Parathyroid adenoma (tissue), 2 donors: ENCODE data around the gene CHST8.

Source experiments
- H2AFZ ChIP-seq: fragments of 300-600 bp; sonication (generic); one replicate; pipeline ENCODE4 v1.7.0; 2017; ENCODE audit warnings: antibody characterized with exemption, mild to moderate bottlenecking
- H3K27ac ChIP-seq: fragments of 300-600 bp; sonication (generic); one replicate; pipeline ENCODE4 v1.7.0; 2017
- H3K27me3 ChIP-seq: fragments of 300-600 bp; sonication (generic); one replicate; pipeline ENCODE4 v1.7.0; 2017; ENCODE audit warnings: low read length; ENCODE audit not compliant: control insufficient read depth, insufficient read depth
- H3K36me3 ChIP-seq: fragments of 300-600 bp; sonication (generic); one replicate; pipeline ENCODE4 v1.7.0; 2017; ENCODE audit warnings: low read length; ENCODE audit not compliant: control insufficient read depth, insufficient read depth
- H3K4me1 ChIP-seq: fragments of 300-600 bp; sonication (generic); one replicate; pipeline ENCODE4 v1.7.0; 2017; ENCODE audit warnings: control low read depth
- H3K4me2 ChIP-seq: fragments of 300-600 bp; sonication (generic); one replicate; pipeline ENCODE4 v1.7.0; 2017; ENCODE audit warnings: low read length
- H3K4me3 ChIP-seq: fragments of 300-600 bp; sonication (generic); one replicate; pipeline ENCODE4 v1.7.0; 2017; ENCODE audit warnings: low read depth, low read length
- H3K79me2 ChIP-seq: fragments of 300-600 bp; sonication (generic); one replicate; pipeline ENCODE4 v1.7.0; 2017; ENCODE audit warnings: control low read depth
- H3K9ac ChIP-seq: fragments of 300-600 bp; sonication (generic); one replicate; pipeline ENCODE4 v1.7.0; 2017; ENCODE audit warnings: mild to moderate bottlenecking
- H3K9me3 ChIP-seq: fragments of 300-600 bp; sonication (generic); one replicate; pipeline ENCODE4 v1.7.0; 2017; ENCODE audit warnings: low read length; ENCODE audit not compliant: control insufficient read depth
- CTCF ChIP-seq: fragments of 300-600 bp; sonication (generic); IDR thresholded peaks from one replicate; pipeline ENCODE4 v1.7.0; 2017; ENCODE audit warnings: antibody characterized with exemption, mild to moderate bottlenecking
- donor health status: primary hyperparathyroidism.

Gene CHST8

GRCh38 chr19:33801411-33801810, 179.7 kb downstream of the CHST8 start:
- Histone ChIP-seq H3K4me1 (peaks cover 10% of the 10 kb centered on the region), H3K27ac (no peak overlapping the region), H3K27me3 (no peaks in the 10 kb centered on the region), H3K4me2 (no peak overlapping the region), H3K79me2 (no peaks in the 10 kb centered on the region), H3K4me3 (no peak overlapping the region), H3K9ac (no peak overlapping the region), H2AFZ (no peak overlapping the region), H3K9me3 (no peaks in the 10 kb centered on the region), H3K36me3 (no peaks in the 10 kb centered on the region)
- no peak for TF ChIP-seq CTCF

GRCh38 chr19:33802001-33802400, 180.2 kb downstream of the CHST8 start:
- Histone ChIP-seq H3K9me3 (no peaks in the 10 kb centered on the region), H3K4me2 (no peak overlapping the region), H2AFZ (no peak overlapping the region), H3K4me1 (peaks cover 10% of the 10 kb centered on the region), H3K79me2 (no peaks in the 10 kb centered on the region), H3K4me3 (no peak overlapping the region), H3K36me3 (no peaks in the 10 kb centered on the region), H3K9ac (no peak overlapping the region), H3K27me3 (no peaks in the 10 kb centered on the region), H3K27ac (no peak overlapping the region)
- no peak for TF ChIP-seq CTCF

- no peak overlapping the region for H2AFZ ChIP-seq
- no peaks in the 10 kb centered on the region for H3K27me3 ChIP-seq
- no peak overlapping the region for H3K9ac ChIP-seq
- no peaks in the 10 kb centered on the region for H3K79me2 ChIP-seq
- peaks cover 10% of the 10 kb centered on the region for H3K4me1 ChIP-seq
- no peak overlapping the region for H3K4me2 ChIP-seq
- H3K36me3 ChIP-seq, result no peaks in the 10 kb centered on the region
- TF ChIP-seq CTCF, result no peak
- no peaks in the 10 kb centered on the region for H3K9me3 ChIP-seq
- H3K27ac ChIP-seq, result no peak overlapping the region
- H3K4me3 ChIP-seq, result no peak overlapping the region
These were observed 181.0 kb downstream of the CHST8 start for GRCh38 chr19:33802801-33803200.

- Histone ChIP-seq H3K36me3 (no peaks in the 10 kb centered on the region), H3K27me3 (no peaks in the 10 kb centered on the region), H3K9ac (no peak overlapping the region), H2AFZ (no peak overlapping the region), H3K4me1 (peaks cover 10% of the 10 kb centered on the region), H3K9me3 (no peaks in the 10 kb centered on the region), H3K79me2 (no peaks in the 10 kb centered on the region), H3K4me2 (no peak overlapping the region), H3K27ac (no peak overlapping the region), H3K4me3 (no peak overlapping the region)
- no peak for TF ChIP-seq CTCF
These were observed 181.6 kb downstream of the CHST8 start for GRCh38 chr19:33803383-33803782.

GRCh38 chr19:33804021-33804799, 182.5 kb downstream of the CHST8 start:
- no peak overlapping the region for H3K4me3 ChIP-seq
- H3K4me1 ChIP-seq, result peaks cover 2% of the 10 kb centered on the region
- H3K27me3 ChIP-seq, result no peaks in the 10 kb centered on the region
- no peaks in the 10 kb centered on the region for H3K36me3 ChIP-seq
- no peaks in the 10 kb centered on the region for H3K9me3 ChIP-seq
- H3K27ac ChIP-seq, result no peak overlapping the region
- no peaks in the 10 kb centered on the region for H3K79me2 ChIP-seq
- no peak overlapping the region for H2AFZ ChIP-seq
- no peak overlapping the region for H3K9ac ChIP-seq
- no peak for TF ChIP-seq CTCF
- no peak overlapping the region for H3K4me2 ChIP-seq
